Measurements from ENCODE around the gene TMEM8B. TPM values are rescaled to one million over a fixed set of nuclear protein-coding genes. Genes with fewer than 3 reads are reported as not detected.
A peak's percentile ranks its signal among the peaks of the same experiment; 100 is the strongest.
"Not testable (repeated sequence)": the region's sequence is repeated elsewhere in the genome, so short reads cannot be mapped to it uniquely, and the experiment has no call there.

TMEM8B gene
- polyA plus RNA-seq, 1 of the 3 experiments (the other 2 are of a cell fraction): 5.8 TPM

DNA sequence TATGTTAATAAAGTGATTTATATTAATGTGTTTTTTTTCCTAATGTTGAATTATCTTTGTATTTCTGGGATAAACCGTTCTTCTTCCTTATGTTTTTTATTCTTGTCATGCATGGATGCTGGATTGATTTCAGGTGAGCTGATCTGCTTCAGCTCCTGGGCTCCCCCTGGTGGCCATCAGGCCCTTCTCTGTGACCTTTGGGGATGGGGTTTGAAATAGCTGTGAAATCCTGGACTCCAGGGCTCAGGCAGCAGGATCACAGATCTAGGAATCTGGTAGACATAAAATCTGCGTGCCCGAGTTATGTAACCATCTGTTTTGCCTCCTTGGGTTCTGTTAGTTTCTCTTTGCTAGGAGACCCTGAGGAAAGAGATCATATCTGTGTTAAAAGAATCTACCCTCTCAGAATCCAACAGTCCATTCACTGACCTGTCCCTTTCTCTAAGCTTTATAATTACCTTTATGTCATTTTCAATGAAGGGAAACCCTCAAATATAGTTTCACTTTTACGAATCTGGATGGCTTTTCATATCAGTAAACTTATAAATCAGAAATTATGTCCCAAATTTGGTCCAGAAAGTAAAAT, 53.3 kb downstream of the TMEM8B start:
- WGBS (ENCODE audit: low lambda C conversion rate): 0% methylated on average over 4 of the region's 4 CpGs
- CTCF ChIA-PET: interaction anchor here (0.6 to 3.0 kb wide), 64 partner anchors 8 to 816 kb away, joined by 3 to 136 read pairs (median 6); partner anchors contain the start of genes CCDC107, CREB3, FAM221B and GBA2
- TF ChIP-seq NFIC (IDR thresholded peaks at IDR 0.05; ENCODE audit: borderline replicate concordance) (no peak), SMC3 (IDR thresholded peaks at IDR 0.05; ENCODE audit: low read depth, low read length) (peak; percentile 97), GABPA (IDR thresholded peaks at IDR 0.05; ENCODE audit: low read depth) (no peak), GATA2 (CRISPR knock-in tag; IDR thresholded peaks at IDR 0.05) (peak; percentile 24; the same call in 1 of the 2 replicates), RFX5 (IDR thresholded peaks at IDR 0.05; ENCODE audit: low read length) (0 out of 2 replicates have a peak, but pooled peaks have one; percentile 24), RAD21 (IDR thresholded peaks at IDR 0.05; ENCODE audit: low read length) (peak; percentile 84)
- TF ChIP-seq, protein P1, sequence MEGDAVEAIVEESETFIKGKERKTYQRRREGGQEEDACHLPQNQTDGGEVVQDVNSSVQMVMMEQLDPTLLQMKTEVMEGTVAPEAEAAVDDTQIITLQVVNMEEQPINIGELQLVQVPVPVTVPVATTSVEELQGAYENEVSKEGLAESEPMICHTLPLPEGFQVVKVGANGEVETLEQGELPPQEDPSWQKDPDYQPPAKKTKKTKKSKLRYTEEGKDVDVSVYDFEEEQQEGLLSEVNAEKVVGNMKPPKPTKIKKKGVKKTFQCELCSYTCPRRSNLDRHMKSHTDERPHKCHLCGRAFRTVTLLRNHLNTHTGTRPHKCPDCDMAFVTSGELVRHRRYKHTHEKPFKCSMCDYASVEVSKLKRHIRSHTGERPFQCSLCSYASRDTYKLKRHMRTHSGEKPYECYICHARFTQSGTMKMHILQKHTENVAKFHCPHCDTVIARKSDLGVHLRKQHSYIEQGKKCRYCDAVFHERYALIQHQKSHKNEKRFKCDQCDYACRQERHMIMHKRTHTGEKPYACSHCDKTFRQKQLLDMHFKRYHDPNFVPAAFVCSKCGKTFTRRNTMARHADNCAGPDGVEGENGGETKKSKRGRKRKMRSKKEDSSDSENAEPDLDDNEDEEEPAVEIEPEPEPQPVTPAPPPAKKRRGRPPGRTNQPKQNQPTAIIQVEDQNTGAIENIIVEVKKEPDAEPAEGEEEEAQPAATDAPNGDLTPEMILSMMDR (IDR thresholded peaks at IDR 0.05): peak; percentile 99
- DNase-seq: peak; percentile 83
- H2AFZ ChIP-seq (ENCODE audit: low read depth): 0 out of 2 replicates have a peak overlapping the region, but pooled peaks have one; percentile 20
- peaks cover 5% of the 10 kb centered on the region for H3F3A ChIP-seq (replicated peaks; ENCODE audit: insufficient read depth)
- no peaks in the 10 kb centered on the region for H3K9me3 ChIP-seq
- H3K27me3 ChIP-seq (ENCODE audit: insufficient read depth): no peaks in the 10 kb centered on the region
- POLR2A ChIA-PET: interaction anchor here (0.8 kb wide), 1 partner anchor 125 kb away, joined by 3 read pairs; no protein-coding TSS in a partner anchor
- no peaks in the 10 kb centered on the region for H3K36me3 ChIP-seq (replicated peaks in 1 of 2; ENCODE audit: control insufficient read depth in 1 of 2, insufficient read depth in 2 of 2, low read length in 1 of 2)
- H3K9me2 ChIP-seq: no peaks in the 10 kb centered on the region
- no peak overlapping the region for H3K9ac ChIP-seq
- H4K20me1 ChIP-seq (ENCODE audit: insufficient read depth): no peaks in the 10 kb centered on the region
- H3K27ac ChIP-seq (ENCODE audit: low read depth in 2 of 2, low read length in 1 of 2): no peak overlapping the region
- H3K4me3 ChIP-seq (ENCODE audit: low read depth in 2 of 2, low read length in 1 of 2): no peak overlapping the region; a peak in 1 of 4 replicates
- H3K79me2 ChIP-seq (ENCODE audit: insufficient read depth): no peaks in the 10 kb centered on the region
- no peaks in the 10 kb centered on the region; a peak in 1 of 4 replicates for H3K4me1 ChIP-seq (ENCODE audit: control insufficient read depth in 1 of 2, insufficient read depth in 2 of 2, low read depth in 1 of 2, low read length in 1 of 2)
- H3K4me2 ChIP-seq: no peak overlapping the region

- Histone ChIP-seq H3K4me1 (ENCODE audit: control insufficient read depth in 1 of 2, insufficient read depth in 2 of 2, low read depth in 1 of 2, low read length in 1 of 2) (no peaks in the 10 kb centered on the region; a peak in 1 of 4 replicates), H3K9me3 (no peaks in the 10 kb centered on the region), H3K9ac (no peak overlapping the region), H3K79me2 (ENCODE audit: insufficient read depth) (no peaks in the 10 kb centered on the region), H3K27ac (ENCODE audit: low read depth in 2 of 2, low read length in 1 of 2) (no peak overlapping the region), H3K4me3 (ENCODE audit: low read depth in 2 of 2, low read length in 1 of 2) (no peak overlapping the region), H3K27me3 (ENCODE audit: insufficient read depth) (no peaks in the 10 kb centered on the region), H3F3A (replicated peaks; ENCODE audit: insufficient read depth) (peaks cover 5% of the 10 kb centered on the region), H4K20me1 (ENCODE audit: insufficient read depth) (no peaks in the 10 kb centered on the region), H3K9me2 (no peaks in the 10 kb centered on the region), H3K36me3 (replicated peaks in 1 of 2; ENCODE audit: control insufficient read depth in 1 of 2, insufficient read depth in 2 of 2, low read length in 1 of 2) (no peaks in the 10 kb centered on the region), H3K4me2 (no peak overlapping the region), H2AFZ (ENCODE audit: low read depth) (peak overlapping the region; percentile 36; the same call in 1 of the 2 replicates)
- ChIA-PET CTCF (interaction anchor here (0.6 to 3.0 kb wide), 28 partner anchors 9 to 817 kb away, joined by 3 to 136 read pairs (median 6); partner anchors contain the start of genes CCDC107, CREB3, FAM221B and GBA2), POLR2A (interaction anchor here (0.8 kb wide), 1 partner anchor 126 kb away, joined by 3 read pairs; no protein-coding TSS in a partner anchor)
- 53% methylated on average over 3 of the region's 3 CpGs for WGBS (ENCODE audit: low lambda C conversion rate)
- TF ChIP-seq, protein P2, sequence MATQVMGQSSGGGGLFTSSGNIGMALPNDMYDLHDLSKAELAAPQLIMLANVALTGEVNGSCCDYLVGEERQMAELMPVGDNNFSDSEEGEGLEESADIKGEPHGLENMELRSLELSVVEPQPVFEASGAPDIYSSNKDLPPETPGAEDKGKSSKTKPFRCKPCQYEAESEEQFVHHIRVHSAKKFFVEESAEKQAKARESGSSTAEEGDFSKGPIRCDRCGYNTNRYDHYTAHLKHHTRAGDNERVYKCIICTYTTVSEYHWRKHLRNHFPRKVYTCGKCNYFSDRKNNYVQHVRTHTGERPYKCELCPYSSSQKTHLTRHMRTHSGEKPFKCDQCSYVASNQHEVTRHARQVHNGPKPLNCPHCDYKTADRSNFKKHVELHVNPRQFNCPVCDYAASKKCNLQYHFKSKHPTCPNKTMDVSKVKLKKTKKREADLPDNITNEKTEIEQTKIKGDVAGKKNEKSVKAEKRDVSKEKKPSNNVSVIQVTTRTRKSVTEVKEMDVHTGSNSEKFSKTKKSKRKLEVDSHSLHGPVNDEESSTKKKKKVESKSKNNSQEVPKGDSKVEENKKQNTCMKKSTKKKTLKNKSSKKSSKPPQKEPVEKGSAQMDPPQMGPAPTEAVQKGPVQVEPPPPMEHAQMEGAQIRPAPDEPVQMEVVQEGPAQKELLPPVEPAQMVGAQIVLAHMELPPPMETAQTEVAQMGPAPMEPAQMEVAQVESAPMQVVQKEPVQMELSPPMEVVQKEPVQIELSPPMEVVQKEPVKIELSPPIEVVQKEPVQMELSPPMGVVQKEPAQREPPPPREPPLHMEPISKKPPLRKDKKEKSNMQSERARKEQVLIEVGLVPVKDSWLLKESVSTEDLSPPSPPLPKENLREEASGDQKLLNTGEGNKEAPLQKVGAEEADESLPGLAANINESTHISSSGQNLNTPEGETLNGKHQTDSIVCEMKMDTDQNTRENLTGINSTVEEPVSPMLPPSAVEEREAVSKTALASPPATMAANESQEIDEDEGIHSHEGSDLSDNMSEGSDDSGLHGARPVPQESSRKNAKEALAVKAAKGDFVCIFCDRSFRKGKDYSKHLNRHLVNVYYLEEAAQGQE (IDR thresholded peaks at IDR 0.05; ENCODE audit: low read depth, low read length): no peak
- TF ChIP-seq TCF12 (IDR thresholded peaks at IDR 0.05) (no peak), FOSL2 (IDR thresholded peaks at IDR 0.05; ENCODE audit: borderline replicate concordance, low read depth) (no peak)
- DNase-seq: no peak
Observed at GRCh38 chr9:35882996-35883395, 54.0 kb downstream of the TMEM8B start.

GRCh38 chr9:35884908-35885307, 55.9 kb downstream of the TMEM8B start:
- H3K9me2 ChIP-seq; H3K9me3 ChIP-seq; H3K27ac ChIP-seq (ENCODE audit: low read depth in 2 of 2, low read length in 1 of 2); H3K4me1 ChIP-seq (ENCODE audit: control insufficient read depth in 1 of 2, insufficient read depth in 2 of 2, low read depth in 1 of 2, low read length in 1 of 2); H3K27me3 ChIP-seq (ENCODE audit: insufficient read depth); H3K9ac ChIP-seq; H4K20me1 ChIP-seq (ENCODE audit: insufficient read depth); H3K4me2 ChIP-seq; H3K79me2 ChIP-seq (ENCODE audit: insufficient read depth); DNase-seq; H2AFZ ChIP-seq (ENCODE audit: low read depth); H3K36me3 ChIP-seq (replicated peaks in 1 of 2; ENCODE audit: control insufficient read depth in 1 of 2, insufficient read depth in 2 of 2, low read length in 1 of 2); H3F3A ChIP-seq (replicated peaks; ENCODE audit: insufficient read depth); POLR2A ChIA-PET; H3K4me3 ChIP-seq (ENCODE audit: low read depth in 2 of 2, low read length in 1 of 2): not testable (repeated sequence)
- 89% methylated on average over 3 of the region's 3 CpGs for WGBS (ENCODE audit: low lambda C conversion rate)
- CTCF ChIA-PET: interaction anchor here (3.0 kb wide), 1 partner anchor 95 kb away, joined by 15 read pairs; no protein-coding TSS in a partner anchor

Measured in SK-N-SH (cell line).